CD14-positive monocyte (primary cell): ENCODE results near the gene GPR27. TPM values are rescaled to one million over a fixed set of nuclear protein-coding genes. Genes with fewer than 3 reads are reported as not detected.

Experiments
- DNase-seq, 3 donors: peaks; one replicate each; pipeline ENCODE4 v3.0.0-alpha.2; 2011 to 2022
- H2AFZ ChIP-seq: 2 replicates; pipeline ENCODE4 v1.6.0; 2012; ENCODE audit warnings: mild to moderate bottlenecking, low read depth, low read length, inconsistent platforms; ENCODE audit not compliant: insufficient read depth, poor library complexity, severe bottlenecking
- H3K27ac ChIP-seq, 2 donors: 1 replicate in 1 of 2; 2 replicates in 1 of 2; pipeline ENCODE4 v1.5.1; 2012 to 2013; ENCODE audit warnings: low read length in 2 of 2, control low read depth in 1 of 2, inconsistent platforms in 1 of 2, low read depth in 1 of 2, mild to moderate bottlenecking in 1 of 2
- H3K27me3 ChIP-seq, 2 donors: one replicate each; pipeline versions ENCODE4 v1.6.0 to v1.6.1; 2011 to 2013; ENCODE audit warnings: low read length in 2 of 2; ENCODE audit not compliant: control insufficient read depth in 2 of 2, insufficient read depth in 2 of 2
- H3K36me3 ChIP-seq, 2 donors: replicated peaks in 1 of 2; 1 replicate in 1 of 2; 2 replicates in 1 of 2; pipeline versions ENCODE4 v1.5.1 to v1.6.1; 2012 to 2013; ENCODE audit warnings: low read length in 2 of 2, control low read depth in 1 of 2, inconsistent platforms in 1 of 2, mild to moderate bottlenecking in 1 of 2; ENCODE audit not compliant: insufficient read depth in 2 of 2, control insufficient read depth in 1 of 2
- H3K4me1 ChIP-seq, 2 donors: 1 replicate in 1 of 2; 2 replicates in 1 of 2; pipeline versions ENCODE4 v1.5.1 to v1.6.1; 2012 to 2013; ENCODE audit warnings: low read length in 2 of 2, control low read depth in 1 of 2, inconsistent platforms in 1 of 2, mild to moderate bottlenecking in 1 of 2, moderate library complexity in 1 of 2; ENCODE audit not compliant: insufficient read depth in 2 of 2, control insufficient read depth in 1 of 2
- H3K4me2 ChIP-seq: replicated peaks from 2 replicates; pipeline ENCODE3; 2012; ENCODE audit warnings: low read length, moderate library complexity, mild to moderate bottlenecking; ENCODE audit not compliant: poor library complexity, severe bottlenecking; ENCODE audit errors: extremely low read depth
- H3K4me3 ChIP-seq, 3 experiments: fragments of 200-600 bp in 1 of 3; sonication (generic) in 1 of 3; replicated peaks in 1 of 3; 1 replicate in 2 of 3; 2 replicates in 1 of 3; pipeline ENCODE4 v1.5.1; 2011 to 2013; ENCODE audit warnings: low read length in 3 of 3, mild to moderate bottlenecking in 3 of 3, control low read depth in 2 of 3, low read depth in 2 of 3, inconsistent platforms in 1 of 3, moderate library complexity in 1 of 3
- H3K79me2 ChIP-seq: 2 replicates; pipeline ENCODE4 v1.6.0; 2012; ENCODE audit warnings: mild to moderate bottlenecking, control low read depth, inconsistent platforms, low read length, moderate library complexity; ENCODE audit not compliant: insufficient read depth
- H3K9ac ChIP-seq: 2 replicates; pipeline ENCODE4 v1.6.0; 2017; ENCODE audit warnings: low read length, mild to moderate bottlenecking; ENCODE audit not compliant: insufficient read depth, poor library complexity, severe bottlenecking
- H3K9me3 ChIP-seq, 2 donors: replicated peaks in 1 of 2; 1 replicate in 1 of 2; 2 replicates in 1 of 2; pipeline versions ENCODE4 v1.5.1 to v1.6.1; 2012 to 2013; ENCODE audit warnings: low read length in 2 of 2, control low read depth in 1 of 2; ENCODE audit not compliant: control insufficient read depth in 1 of 2, insufficient read depth in 1 of 2
- H4K20me1 ChIP-seq: 2 replicates; pipeline ENCODE4 v1.6.0; 2012; ENCODE audit warnings: mild to moderate bottlenecking, low read length, control low read depth, moderate library complexity; ENCODE audit not compliant: insufficient read depth
- H3K27ac Mint-ChIP-seq, 7 donors: one replicate each; pipeline ENCODE4 v1.8.0; 2020; ENCODE audit warnings: mild to moderate bottlenecking in 7 of 7, mixed read lengths in 7 of 7, moderate library complexity in 6 of 7, inconsistent platforms in 2 of 7
- H3K27me3 Mint-ChIP-seq, 3 donors: one replicate each; pipeline ENCODE4 v1.8.0; 2021 to 2022; ENCODE audit warnings: low read depth in 3 of 3, mild to moderate bottlenecking in 3 of 3, mixed read lengths in 3 of 3, moderate library complexity in 3 of 3, inconsistent platforms in 1 of 3
- H3K36me3 Mint-ChIP-seq, 2 donors: one replicate each; pipeline ENCODE4 v1.8.0; 2020; ENCODE audit warnings: mixed read lengths in 2 of 2, inconsistent platforms in 1 of 2, mild to moderate bottlenecking in 1 of 2
- H3K4me1 Mint-ChIP-seq: one replicate; pipeline ENCODE4 v1.8.0; 2020; ENCODE audit warnings: mild to moderate bottlenecking, mixed read lengths
- H3K4me3 Mint-ChIP-seq, 2 donors: one replicate each; pipeline ENCODE4 v1.8.0; 2020; ENCODE audit warnings: mild to moderate bottlenecking in 2 of 2, mixed read lengths in 2 of 2, moderate library complexity in 1 of 2
- H3K9me3 Mint-ChIP-seq, 7 donors: one replicate each; pipeline ENCODE4 v1.8.0; 2020 to 2022; ENCODE audit warnings: mixed read lengths in 7 of 7, mild to moderate bottlenecking in 6 of 7, moderate library complexity in 6 of 7, inconsistent platforms in 2 of 7
- WGBS: methylation state at CpG from one replicate; pipeline ENCODE4 v1.1.5; 2013; ENCODE audit warnings: missing lambda C conversion rate; ENCODE audit not compliant: insufficient coverage; 5-methylcytosine and 5-hydroxymethylcytosine counted together
- intact Hi-C, 2 donors: fragments of 100-400 bp; cut with micrococcal nuclease; formaldehyde crosslinking; loops; one replicate each; pipeline versions ENCODE4 v1.15.0 to v1.15.1; 2023
- polyA plus RNA-seq, 3 donors: library from polyadenylated mRNA; depleted of rRNA in 1 of 3; unstranded in 2 of 3; stranded (reverse) in 1 of 3; fragments of 300-500 nt in 2 of 3; fragments of >200 nt in 1 of 3; fragmentation: Illumina TruSeq in 2 of 3; gene quantifications; 1 replicate in 2 of 3; 2 replicates in 1 of 3; pipeline ENCODE4 v1.2.3, GENCODE V29; 2012 to 2021
- TF ChIP-seq, protein P1 (sequence below): fragments of 200-600 bp; IDR thresholded peaks from one replicate; pipeline ENCODE4 v1.8.0; 2022; ENCODE audit warnings: antibody characterized with exemption, mild to moderate bottlenecking

GPR27 gene
- polyA plus RNA-seq, 3 donors, result 5.7 to 19.6 (median 6.6) TPM

DNA sequence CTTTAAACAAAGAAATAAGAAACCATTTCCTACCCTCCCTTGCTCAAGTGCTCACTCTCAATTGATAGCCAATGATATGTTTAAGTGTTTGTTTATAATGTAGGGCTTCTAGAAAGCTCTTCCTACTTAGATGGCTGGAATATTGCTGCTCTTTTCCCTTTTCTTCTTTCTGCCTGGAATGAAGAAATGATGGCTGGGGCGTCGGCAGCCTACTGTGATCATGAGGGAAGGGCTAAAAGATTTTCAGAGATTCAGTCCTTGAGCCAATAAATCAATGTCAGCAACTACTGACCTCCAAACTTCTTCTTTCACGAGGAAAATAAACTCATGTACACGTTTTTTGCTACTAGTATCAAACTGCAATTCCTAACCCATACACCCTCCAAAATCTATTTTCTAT is 2.1 kb upstream of the GPR27 start:
- Mint-ChIP-seq H3K4me3 (no peak overlapping the region), H3K27me3 (peaks cover 18 to 22% (median 19%) of the 10 kb centered on the region in 3 donors)

DNA sequence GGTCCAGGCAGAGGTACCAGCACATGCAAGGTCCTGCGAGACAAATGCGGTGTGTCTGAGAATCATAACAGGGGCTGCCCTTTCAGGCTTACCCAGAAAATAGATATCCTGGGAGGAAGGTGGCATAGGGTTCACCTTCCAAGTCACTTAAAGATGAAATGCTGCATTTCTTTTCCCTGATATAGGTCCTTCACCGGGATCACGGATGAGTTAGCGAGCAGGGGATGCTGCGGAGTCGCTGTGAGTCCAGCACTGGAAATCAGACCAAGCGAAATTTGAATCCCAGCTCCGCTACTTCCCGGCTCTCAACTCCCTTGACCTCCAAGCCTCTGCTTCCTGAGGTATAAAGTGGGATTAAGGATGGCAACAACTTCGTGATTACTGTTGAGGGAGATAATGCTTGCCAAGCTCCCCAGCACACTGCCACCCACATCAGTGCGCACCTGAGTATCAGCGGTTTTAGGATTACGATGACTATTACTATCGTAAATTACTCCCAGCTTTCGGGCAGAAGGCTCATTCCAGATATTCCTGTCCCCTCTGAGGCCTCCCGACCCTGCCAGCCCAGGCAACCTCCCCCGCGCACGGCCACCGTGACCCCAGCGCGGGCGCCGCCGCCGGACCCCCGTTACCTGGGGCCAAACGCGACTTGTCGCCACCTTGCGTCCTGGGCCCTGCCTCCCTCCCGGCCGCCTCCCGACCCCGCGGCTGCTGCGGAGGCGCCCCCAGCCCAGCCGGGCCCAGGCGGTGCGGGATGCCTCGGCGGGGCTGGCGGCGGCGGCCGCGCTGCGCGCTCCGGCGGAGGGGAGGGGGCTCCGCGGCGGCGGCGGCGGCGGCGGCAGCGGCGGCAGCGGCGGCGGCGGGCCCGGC is 589 bp upstream of the GPR27 start:
- Histone ChIP-seq H3K9ac (peak overlapping the region; percentile 61), H3K4me2 (peak overlapping the region; percentile 90), H2AFZ (peak overlapping the region; percentile 91), H3K36me3 (no peaks in the 10 kb centered on the region), H3K27me3 (peaks cover 5 to 42% of the 10 kb centered on the region in 2 donors), H3K4me3 (peak overlapping the region; percentile 35 to 90 (median 83)), H3K27ac (peak overlapping the region in 1 of 2 donors; percentile 63), H3K79me2 (peaks cover 49% of the 10 kb centered on the region), H3K4me1 (peaks cover 17 to 32% of the 10 kb centered on the region in 2 donors), H4K20me1 (no peaks in the 10 kb centered on the region), H3K9me3 (no peaks in the 10 kb centered on the region)
- intact Hi-C loops, result no loop called here
- peaks cover 20 to 25% (median 24%) of the 10 kb centered on the region in 3 donors for H3K27me3 Mint-ChIP-seq
- peak overlapping the region; percentile 79 to 87 for H3K4me3 Mint-ChIP-seq
- TF ChIP-seq, protein P1, sequence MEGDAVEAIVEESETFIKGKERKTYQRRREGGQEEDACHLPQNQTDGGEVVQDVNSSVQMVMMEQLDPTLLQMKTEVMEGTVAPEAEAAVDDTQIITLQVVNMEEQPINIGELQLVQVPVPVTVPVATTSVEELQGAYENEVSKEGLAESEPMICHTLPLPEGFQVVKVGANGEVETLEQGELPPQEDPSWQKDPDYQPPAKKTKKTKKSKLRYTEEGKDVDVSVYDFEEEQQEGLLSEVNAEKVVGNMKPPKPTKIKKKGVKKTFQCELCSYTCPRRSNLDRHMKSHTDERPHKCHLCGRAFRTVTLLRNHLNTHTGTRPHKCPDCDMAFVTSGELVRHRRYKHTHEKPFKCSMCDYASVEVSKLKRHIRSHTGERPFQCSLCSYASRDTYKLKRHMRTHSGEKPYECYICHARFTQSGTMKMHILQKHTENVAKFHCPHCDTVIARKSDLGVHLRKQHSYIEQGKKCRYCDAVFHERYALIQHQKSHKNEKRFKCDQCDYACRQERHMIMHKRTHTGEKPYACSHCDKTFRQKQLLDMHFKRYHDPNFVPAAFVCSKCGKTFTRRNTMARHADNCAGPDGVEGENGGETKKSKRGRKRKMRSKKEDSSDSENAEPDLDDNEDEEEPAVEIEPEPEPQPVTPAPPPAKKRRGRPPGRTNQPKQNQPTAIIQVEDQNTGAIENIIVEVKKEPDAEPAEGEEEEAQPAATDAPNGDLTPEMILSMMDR, result no peak
- 5% methylated on average over 61 of the region's 68 CpGs for WGBS
- H3K9me3 Mint-ChIP-seq, result peaks cover 0 to 4% (median 0%) of the 10 kb centered on the region in 7 donors
- peaks cover 18 to 24% of the 10 kb centered on the region in 2 donors for H3K36me3 Mint-ChIP-seq
- peaks cover 43% of the 10 kb centered on the region for H3K4me1 Mint-ChIP-seq
- DNase-seq, result no peak
- peak overlapping the region in 3 of 7 donors; percentile 15 to 65 (median 24) for H3K27ac Mint-ChIP-seq

More for the DNA sequence above, 2.1 kb upstream of the GPR27 start:
- TF ChIP-seq, protein P1, result no peak
- no peak overlapping the region for H3K27ac ChIP-seq
- Mint-ChIP-seq H3K4me1 (peaks cover 41% of the 10 kb centered on the region), H3K27ac (no peak overlapping the region), H3K9me3 (peaks cover 0 to 4% (median 0%) of the 10 kb centered on the region in 7 donors), H3K36me3 (peaks cover 14 to 15% of the 10 kb centered on the region in 2 donors)
- no peaks in the 10 kb centered on the region for H3K36me3 ChIP-seq
- intact Hi-C loops, result no loop called here
- peaks cover 42% of the 10 kb centered on the region for H3K79me2 ChIP-seq
- no peak overlapping the region for H3K9ac ChIP-seq
- WGBS, result 86% methylated on average over 2 of the region's 4 CpGs
- peaks cover 5 to 38% of the 10 kb centered on the region in 2 donors for H3K27me3 ChIP-seq
- DNase-seq, result no peak
- no peak overlapping the region for H3K4me3 ChIP-seq
- H2AFZ ChIP-seq, result no peak overlapping the region
- no peaks in the 10 kb centered on the region for H3K9me3 ChIP-seq
- no peak overlapping the region for H3K4me2 ChIP-seq
- H3K4me1 ChIP-seq, result peaks cover 17 to 32% of the 10 kb centered on the region in 2 donors
- H4K20me1 ChIP-seq, result no peaks in the 10 kb centered on the region
